HG02981 (cell line): ENCODE measurements around the gene NCLN.
"Not testable (repeated sequence)": the region's sequence is repeated elsewhere in the genome, so short reads cannot be mapped to it uniquely, and the experiment has no call there.

Experiments
- ATAC-seq: cut with Tn5 transposase; IDR thresholded peaks from one replicate; pipeline ENCODE4 v1.9.1; 2021; ENCODE audit warnings: mild to moderate bottlenecking, moderate library complexity; ENCODE audit not compliant: unreplicated experiment

Gene NCLN

DNA sequence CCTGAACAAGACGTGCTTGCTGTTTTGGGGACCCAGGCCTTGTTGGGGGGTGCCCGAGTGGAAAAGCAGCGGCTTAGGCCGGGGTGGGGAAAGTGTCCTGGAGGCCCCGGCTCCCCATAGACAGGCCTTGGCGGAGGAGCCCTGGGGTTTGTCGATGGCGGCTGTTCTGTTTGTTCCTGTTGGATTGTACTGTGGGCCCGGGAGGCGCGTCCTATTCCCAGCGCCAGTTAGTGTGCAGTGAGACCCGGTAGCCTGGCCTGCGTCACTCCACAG, 11.1 kb downstream of the NCLN start:
- ATAC-seq, result no peak

- no peak for ATAC-seq
Measured at GRCh38 chr19:3198901-3199700, 13.4 kb downstream of the NCLN start.

- no peak for ATAC-seq
Measured at GRCh38 chr19:3201072-3201700, 15.5 kb downstream of the NCLN start.

GRCh38 chr19:3201911-3202310, 16.2 kb downstream of the NCLN start:
- no peak for ATAC-seq

GRCh38 chr19:3202346-3202745, 16.6 kb downstream of the NCLN start:
- no peak for ATAC-seq

DNA sequence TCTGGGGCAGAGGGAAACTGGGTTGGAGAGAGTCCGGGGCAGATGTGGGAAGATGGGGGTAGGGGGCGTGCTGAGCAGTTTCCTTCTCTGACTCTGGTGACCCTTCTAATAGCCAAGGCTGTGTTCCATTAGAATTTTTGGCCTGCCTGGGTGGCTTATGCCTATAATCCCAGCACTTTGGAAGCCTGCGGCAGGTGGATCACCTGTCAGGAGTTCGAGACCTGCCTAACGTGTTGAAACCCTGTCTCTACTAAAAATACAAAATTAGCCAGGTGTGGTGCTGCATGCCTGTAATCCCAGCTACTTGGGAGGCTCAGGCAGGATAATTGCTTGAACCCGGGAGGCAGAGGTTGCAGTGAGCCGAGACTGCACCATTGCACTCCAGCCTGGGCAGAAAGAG, 17.2 kb downstream of the NCLN start:
- ATAC-seq, result not testable (repeated sequence)

DNA sequence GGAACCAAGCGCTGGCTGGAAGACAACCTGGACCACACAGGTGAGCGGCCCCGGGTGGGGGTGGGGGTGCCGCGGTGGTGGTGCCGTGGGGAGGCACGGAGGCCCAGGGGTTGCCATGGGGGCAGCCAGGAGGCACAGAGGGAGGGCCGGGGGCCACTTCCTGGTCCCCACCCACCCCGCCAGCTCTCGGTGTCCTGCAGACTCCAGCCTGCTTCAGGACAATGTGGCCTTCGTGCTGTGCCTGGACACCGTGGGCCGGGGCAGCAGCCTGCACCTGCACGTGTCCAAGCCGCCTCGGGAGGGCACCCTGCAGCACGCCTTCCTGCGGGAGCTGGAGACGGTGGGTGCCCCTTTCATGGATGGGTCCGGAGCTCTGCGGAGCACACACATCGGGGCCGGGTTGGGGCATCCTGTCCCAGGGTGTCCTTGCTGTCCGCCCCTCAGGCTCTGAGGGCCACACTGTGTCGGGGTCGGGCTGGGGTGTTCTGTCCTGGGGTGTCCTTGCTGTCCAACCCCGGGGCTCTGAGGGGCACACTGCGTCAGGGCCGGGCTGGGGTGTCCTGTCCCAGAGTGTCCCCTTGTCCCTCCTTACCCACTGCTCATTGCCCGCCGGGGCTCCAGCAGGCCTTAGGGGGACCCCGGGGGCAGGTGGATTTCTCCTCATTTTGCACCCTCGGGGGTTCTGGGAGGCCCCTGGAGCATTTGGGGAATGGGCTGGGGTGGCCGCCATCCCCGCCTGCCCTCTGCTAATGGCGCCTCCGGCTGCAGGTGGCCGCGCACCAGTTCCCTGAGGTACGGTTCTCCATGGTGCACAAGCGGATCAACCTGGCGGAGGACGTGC, 18.3 kb downstream of the NCLN start:
- ATAC-seq, result no peak

- ATAC-seq, result no peak
Measured at GRCh38 chr19:3204646-3205275, 19.0 kb downstream of the NCLN start.

GRCh38 chr19:3206216-3206953, 20.7 kb downstream of the NCLN start:
- no peak for ATAC-seq

GRCh38 chr19:3207461-3208242, 21.9 kb downstream of the NCLN start:
- ATAC-seq, result no peak

DNA sequence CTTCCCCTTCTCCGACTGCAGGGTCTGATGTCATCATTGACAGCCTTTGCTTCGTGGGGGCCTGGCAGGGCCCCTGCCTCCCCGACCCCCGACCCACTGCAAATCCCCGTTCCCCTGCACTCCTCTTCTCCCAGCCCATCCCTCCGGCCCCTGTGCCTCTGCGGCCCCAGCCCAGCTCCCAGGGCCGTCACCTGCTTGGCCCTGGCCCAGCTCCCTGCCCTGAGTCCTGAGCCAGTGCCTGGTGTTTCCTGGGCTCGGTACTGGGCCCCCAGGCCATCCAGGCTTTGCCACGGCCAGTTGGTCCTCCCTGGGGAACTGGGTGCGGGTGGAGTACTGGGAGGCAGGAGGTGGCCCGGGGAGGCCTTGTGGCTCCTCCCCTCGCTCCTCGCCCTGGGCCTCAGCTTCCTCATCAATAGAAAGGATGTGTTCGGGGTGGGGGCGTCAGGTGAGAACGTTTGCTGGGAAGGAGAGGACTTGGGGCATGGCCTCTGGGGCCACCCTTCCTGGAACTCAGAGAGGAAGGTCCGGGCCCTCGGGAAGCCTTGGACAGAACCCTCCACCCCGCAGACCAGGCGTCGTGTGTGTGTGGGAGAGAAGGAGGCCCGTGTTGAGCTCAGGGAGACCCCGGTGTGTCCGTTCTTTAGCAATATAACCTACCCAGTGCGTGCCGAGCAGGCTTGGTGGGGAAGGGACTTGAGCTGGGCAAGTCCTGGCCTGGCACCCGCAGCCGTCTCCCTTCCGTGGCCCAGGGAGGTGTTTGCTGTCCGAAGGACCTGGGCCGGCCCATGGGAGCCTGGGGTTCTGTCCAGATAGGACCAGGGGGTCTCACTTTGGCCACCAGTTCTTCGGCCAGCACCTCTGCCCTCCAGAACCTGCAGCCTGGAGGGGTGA, 22.8 kb downstream of the NCLN start:
- ATAC-seq, result no peak

DNA sequence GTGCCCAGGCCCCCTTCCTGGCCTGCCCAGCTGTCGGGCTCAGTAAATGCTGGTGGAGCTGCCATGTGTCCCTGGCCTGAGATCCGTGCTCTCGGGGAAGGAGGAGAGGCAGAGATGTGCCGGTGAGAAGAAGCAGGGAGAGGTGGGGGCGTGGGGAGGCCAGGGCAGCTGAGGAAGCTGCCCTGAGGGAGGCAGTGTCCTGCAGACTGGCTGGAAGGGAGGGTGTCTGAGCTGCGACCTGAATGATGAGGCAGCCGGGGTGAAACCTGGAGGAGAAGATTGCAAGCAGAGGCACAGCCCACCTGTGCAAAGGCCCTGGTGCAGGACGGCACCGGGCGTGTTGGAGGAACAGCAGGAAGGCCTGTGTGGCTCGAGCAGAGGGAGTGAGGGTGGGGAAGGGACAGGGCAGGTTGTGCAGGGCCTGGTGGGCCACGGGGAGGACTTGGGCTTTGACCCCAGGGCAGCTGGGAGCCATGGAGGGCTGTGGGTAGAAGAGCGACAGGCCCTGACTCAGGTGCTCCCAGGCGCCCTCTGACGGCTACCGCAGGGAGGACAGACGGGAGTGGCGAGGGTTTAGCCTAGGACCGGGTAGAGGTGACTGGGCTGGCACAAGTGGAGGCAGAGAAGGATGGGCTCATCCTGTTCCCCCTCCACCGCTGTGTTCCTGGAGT, 24.8 kb downstream of the NCLN start:
- no peak for ATAC-seq

- no peak for ATAC-seq
Measured at GRCh38 chr19:3211191-3211590, 25.5 kb downstream of the NCLN start.

DNA sequence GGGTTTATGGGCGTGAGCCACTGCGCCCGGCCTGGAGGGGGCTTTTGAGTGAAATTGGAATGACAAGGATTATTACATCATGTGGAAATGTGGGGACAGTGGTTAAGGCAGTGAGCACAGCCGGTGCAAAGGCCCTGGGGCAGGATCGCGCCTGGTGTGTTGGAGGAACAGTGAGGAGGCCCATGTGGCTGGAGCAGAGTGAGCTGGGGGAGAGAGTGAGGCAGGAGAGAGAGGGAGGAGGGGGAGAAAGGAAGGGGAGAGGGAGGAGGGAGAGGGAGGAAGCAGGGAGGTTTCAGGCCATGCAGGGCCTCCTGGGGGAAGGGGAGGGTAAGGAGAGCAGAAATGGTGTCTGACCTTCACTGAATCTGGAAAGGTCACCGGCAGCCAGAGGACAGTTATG, 27.4 kb downstream of the NCLN start:
- no peak for ATAC-seq

GRCh38 chr19:3216874-3217273, 31.1 kb downstream of the NCLN start:
- no peak for ATAC-seq

GRCh38 chr19:3220576-3220975, 34.8 kb downstream of the NCLN start:
- no peak for ATAC-seq

DNA sequence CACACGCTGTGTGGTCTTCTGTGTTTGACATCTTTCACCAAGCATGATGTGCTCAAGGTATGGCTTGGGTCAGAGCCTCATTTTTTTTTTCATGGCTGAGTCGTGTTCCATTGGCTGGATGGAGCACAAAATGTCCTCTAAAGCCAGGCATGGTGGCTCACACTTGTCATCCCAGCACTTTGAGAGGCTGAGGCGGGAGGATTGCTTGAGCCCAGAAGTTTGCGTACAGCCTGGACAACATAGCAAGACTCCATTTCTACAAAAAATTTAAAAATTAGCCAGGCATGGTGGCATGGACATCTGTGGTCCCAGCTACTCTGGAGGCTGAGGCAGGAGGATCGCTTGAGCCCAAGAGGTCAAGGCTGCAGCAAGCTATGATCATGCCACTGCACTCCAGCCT, 35.8 kb downstream of the NCLN start:
- ATAC-seq, result not testable (repeated sequence)

- ATAC-seq, result no peak
Measured at GRCh38 chr19:3222709-3223108, 37.0 kb downstream of the NCLN start.
